Endometrial microvascular endothelial cells (primary cell): ENCODE data around the gene IGBP1. TPM values are rescaled to one million over a fixed set of nuclear protein-coding genes. Genes with fewer than 3 reads are reported as not detected.
"Not testable (repeated sequence)": the region's sequence is repeated elsewhere in the genome, so short reads cannot be mapped to it uniquely, and the experiment has no call there.

Source experiments
- in situ Hi-C: cut with HindIII; loops from 2 replicates; pipeline ENCODE4 v1.10.0; 2017; ENCODE audit warnings: low sequenced_read_pairs, low pct_unique_long_range_greater_than_20kb; ENCODE audit errors: inconsistent ontology term
- total RNA-seq: library from RNA; depleted of rRNA; stranded (reverse); fragments of >200 nt; gene quantifications from one replicate; pipeline ENCODE4 v1.2.3, GENCODE V29; 2015; ENCODE audit errors: inconsistent ontology term

Gene IGBP1
- total RNA-seq, 1 donor from 2014 or later = 50.3 TPM

DNA sequence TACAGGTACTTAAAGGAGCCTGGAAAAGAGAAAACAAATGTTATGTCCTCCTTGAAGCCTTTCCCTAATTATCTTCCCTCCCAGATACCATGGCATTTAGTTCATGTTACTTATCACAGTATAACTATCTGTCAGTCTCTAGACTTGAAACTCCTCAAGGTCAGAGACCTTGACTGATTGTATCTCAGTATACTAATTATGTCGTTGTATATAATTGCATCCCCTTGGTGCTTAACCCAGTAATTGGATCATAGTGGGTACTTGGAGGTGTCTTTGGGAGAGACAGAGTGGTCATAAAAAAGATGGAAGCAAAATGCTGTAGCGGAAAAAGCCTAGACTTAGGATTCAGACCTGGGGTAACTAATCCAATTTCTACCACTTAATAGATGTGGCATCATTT lies 8.1 kb downstream of the IGBP1 start:
- in situ Hi-C loops = no loop called here

DNA sequence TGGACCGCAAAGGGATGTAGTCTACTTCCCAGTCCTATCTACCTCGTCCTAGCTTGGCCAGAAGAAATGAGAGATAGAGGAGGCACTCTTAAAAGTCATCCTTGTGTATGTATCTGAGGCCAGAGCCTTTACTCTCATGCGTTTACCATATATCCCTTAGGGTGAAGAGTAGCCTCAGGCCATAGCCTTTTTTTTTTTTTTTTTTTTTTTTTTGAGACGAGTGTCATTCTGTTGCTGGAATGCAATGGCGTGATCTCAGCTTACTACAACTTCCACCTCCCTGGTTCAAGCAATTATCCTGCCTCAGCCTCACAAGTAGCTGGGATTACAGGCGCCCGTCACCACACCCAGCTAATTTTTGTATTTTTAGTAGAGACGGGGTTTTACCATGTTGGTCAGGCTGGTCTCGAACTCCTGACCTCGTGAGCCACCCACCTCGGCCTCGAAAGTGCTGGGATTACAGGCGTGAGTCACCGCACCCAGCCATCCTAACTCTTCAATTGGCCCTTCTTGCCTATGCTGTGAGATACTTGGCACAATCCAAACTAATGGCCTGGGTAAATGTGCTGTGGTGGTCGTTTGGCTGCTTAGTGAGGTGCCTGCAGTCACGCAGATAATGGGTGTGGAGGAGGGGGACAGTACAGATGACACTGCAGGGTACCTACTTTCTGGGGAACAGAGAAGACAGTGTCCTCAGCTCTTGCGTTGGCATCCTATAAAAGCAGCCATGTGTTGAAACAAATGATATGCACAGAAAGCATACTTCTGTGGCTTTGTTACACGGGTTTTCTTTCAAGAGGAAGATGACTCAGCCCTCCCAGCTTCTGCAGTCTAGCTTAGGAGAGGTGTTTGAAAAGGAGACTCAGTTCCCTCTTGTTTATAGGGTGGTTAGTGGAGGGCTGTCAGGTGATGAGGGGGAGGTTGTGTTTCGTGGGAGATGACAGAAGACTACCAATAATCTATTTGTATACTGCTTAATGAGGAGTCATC lies 33.6 kb downstream of the IGBP1 start:
- in situ Hi-C loops = no loop called here

DNA sequence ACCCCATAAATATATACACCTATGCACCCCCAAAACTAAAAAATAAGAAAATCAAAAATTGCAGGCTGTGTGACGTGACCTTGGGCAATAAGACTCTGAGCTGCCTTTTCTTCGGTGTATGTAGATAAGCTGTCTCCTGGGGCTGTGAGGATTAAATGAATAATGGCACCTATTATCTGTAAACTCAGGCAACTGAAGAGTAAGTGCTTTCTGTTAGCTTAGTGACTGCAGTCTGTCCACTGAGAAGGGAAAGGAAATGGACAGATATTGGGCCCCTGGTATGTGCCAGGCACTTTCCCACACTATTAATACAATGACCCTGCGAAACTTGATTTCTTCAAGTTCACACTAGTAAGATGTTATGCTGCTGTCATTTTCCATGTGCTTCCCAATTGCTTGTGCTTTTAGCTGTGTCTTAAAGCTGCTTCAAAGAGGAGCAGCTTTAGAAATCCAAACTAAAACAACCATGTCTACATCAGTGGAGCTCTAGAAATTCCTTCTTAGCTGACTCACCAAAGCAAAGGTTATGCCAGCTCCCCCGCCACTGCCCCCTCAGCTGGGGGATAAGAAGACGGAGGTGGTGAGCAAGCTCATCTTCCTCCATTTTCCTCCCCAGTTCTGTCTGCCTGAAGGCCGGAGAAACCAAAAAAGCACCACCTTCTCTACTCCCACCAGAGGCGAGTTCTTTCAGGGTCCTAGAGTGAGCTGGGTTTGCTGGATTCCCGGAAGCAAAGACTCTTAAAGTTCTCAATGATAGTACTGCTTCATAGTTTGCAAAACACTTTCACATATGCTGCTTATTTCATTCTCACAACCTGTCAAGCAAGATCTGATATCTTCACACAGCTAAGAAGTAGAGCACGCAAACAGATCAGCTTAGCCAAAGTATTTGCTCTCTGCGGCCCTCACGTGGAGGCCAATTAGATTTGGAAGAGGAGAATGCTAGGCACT lies 35.3 kb downstream of the IGBP1 start:
- in situ Hi-C loops = no loop called here

DNA sequence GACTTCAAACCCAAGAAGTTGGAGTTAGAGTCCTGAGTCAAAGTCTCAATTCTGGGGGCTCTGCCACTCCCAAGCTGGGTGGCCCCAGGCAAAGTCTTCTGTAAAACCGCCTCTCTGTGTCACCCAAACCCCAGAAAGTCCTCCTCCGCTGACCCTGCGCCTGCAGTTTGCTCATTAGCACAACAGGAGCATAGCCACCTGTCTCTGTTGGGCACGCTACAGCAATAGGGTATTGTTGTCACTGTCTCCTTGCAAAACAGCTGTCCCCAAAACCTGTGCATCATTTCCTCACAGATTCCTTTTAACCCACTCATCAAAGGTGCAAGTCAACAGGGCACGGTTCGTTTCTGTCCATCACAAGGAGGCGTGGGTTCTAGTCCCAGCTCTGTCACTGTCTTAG lies 36.0 kb downstream of the IGBP1 start:
- in situ Hi-C loops = no loop called here

DNA sequence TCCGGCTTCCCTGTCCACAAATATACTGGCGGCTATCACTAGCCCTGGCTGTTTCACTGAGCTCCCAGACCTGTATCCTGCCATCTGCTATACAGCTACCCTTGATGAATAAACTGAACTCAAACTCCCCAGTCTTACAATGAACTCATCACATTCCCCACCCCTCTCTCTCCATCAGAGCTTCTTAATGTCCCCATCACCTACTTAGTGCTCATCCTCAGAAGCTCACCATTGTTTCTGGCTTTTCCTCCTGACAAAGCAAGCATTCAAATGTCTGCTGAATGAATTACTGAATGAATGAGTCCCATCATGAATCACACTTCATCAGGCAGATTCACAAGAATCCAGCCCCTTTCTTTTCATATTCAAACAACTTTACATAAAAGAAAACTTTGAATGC lies 38.4 kb downstream of the IGBP1 start:
- in situ Hi-C loops = no loop called here

DNA sequence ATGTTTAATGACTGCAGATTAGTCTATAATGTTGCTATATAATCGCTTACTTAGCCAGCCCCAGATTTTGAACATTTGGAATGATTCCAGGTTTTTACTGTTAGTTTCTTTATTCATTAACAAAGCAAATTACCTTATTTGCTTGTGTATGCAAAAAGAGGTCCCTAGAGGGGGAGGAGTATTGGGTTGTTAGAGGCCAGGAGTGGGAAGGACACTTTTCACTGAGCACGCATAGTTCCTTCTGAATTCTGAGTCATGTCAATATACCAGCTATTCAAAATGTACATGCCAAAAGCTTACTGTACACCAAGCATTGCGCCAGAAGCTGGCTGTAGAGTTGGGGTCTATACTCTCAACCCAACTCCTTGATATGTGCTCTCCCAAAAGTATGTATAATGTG lies 39.0 kb downstream of the IGBP1 start:
- in situ Hi-C loops = no loop called here

- in situ Hi-C loops = no loop called here
Observed at GRCh38 chrX:70172964-70173363, 39.7 kb downstream of the IGBP1 start.

DNA sequence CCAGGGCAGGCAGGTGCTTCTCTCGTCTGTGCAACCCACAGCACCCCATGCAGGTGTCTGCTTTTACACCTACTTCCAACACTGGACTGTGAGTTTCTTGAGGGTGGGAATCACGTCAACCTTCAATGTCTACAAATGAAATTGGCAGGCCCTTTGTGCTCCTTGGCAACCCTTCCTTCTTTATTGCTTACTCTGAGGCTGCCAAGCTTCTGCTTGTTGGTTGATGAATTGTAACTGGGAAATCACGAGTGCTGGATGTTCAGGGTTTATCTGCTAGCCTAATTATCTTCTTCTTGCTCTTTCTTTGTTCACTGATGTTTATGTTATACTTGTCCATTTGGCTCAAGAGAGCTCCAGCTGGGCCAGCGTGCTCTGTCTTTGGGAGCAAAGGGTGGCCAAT lies 41.5 kb downstream of the IGBP1 start:
- in situ Hi-C loops = no loop called here

- in situ Hi-C loops = no loop called here
Observed at GRCh38 chrX:70175338-70175737, 42.1 kb downstream of the IGBP1 start.

- in situ Hi-C loops = no loop called here
Observed at GRCh38 chrX:70176938-70177533, 43.8 kb downstream of the IGBP1 start, which contains the start of gene DGAT2L6. TSS of gene DGAT2L6 (plus strand) at chrX:70177483. CDS start at chrX:70177583, 100 bp downstream.

GRCh38 chrX:70183091-70183490 lies 49.8 kb downstream of the IGBP1 start:
- in situ Hi-C loops = no loop called here

- in situ Hi-C loops = no loop called here
Observed at GRCh38 chrX:70190225-70190624, 57.0 kb downstream of the IGBP1 start.

DNA sequence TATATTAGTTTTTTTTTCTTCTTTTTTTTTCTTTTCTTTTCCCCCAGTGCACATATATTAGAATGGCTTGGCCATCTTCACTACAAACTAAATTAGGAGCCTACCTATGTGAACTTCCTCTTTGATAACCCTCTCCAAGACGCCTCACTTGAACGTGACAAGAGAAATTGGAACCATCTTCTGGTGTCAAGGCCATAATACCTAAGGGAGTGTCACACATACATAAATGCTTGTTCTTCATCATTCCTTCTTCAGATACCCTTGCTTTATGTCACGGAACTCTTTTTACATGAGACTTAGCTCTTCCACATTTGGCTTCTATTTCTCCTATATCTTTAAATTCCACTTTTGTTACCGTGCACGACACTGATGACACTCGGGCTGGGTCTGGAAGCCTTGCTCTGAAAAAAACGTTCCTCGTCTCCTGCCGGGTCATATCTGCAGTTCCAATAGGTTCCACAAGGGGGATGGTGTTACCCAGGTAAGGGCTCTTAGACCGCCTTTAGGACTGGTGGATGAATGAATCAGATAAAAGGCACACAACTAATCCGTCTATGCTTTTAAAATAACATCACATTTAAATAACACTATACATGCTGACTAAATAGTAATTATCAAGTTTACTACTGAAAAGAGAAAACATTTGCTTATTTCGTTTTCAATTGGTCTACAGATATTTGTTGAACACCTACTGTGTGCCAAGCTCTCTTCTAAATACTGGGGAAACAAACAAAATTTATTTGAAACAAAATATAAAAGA lies 63.9 kb downstream of the IGBP1 start:
- in situ Hi-C loops = no loop called here

DNA sequence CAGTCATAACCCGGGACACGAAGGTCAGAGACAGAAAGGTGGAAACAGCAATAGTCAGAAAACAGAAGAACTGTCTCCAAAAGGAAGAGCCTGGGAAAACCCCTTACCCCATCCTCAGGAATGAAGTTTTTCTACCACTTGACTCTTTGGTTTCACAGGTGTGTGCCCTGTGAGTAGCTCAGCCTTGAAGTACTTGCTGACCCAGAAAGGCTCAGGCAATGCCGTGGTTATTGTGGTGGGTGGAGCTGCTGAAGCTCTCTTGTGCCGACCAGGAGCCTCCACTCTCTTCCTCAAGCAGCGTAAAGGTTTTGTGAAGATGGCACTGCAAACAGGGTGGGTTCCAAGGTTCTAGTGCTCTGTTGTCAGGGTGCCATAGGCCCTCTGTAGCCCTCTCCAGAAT lies 68.5 kb downstream of the IGBP1 start:
- in situ Hi-C loops = no loop called here

GRCh38 chrX:70208479-70208878 lies 75.2 kb downstream of the IGBP1 start:
- in situ Hi-C loops = no loop called here

GRCh38 chrX:70209570-70209969 lies 76.3 kb downstream of the IGBP1 start:
- in situ Hi-C loops = not testable (repeated sequence)
